Skeletal muscle satellite cell (primary cell): ENCODE data around the gene SPSB2.
"Not testable (repeated sequence)": the region's sequence is repeated elsewhere in the genome, so short reads cannot be mapped to it uniquely, and the experiment has no call there.

Experiments used
- H3K27me3 ChIP-seq: 2 replicates; pipeline ENCODE4 v1.7.0; 2013; ENCODE audit warnings: low read length; ENCODE audit not compliant: control insufficient read depth, insufficient read depth
- H3K36me3 ChIP-seq: 2 replicates; pipeline ENCODE4 v1.7.0; 2013; ENCODE audit warnings: mild to moderate bottlenecking, control low read depth, low read length; ENCODE audit not compliant: insufficient read depth
- H3K4me1 ChIP-seq: 2 replicates; pipeline ENCODE4 v1.7.0; 2013; ENCODE audit warnings: low read length; ENCODE audit not compliant: control insufficient read depth, insufficient read depth
- H3K4me2 ChIP-seq: 2 replicates; pipeline ENCODE4 v1.7.0; 2013; ENCODE audit warnings: mild to moderate bottlenecking, low read length
- H3K4me3 ChIP-seq: 2 replicates; pipeline ENCODE4 v1.7.0; 2013; ENCODE audit warnings: low read length
- H3K9ac ChIP-seq: 2 replicates; pipeline ENCODE4 v1.7.0; 2013; ENCODE audit warnings: mild to moderate bottlenecking, low read depth, low read length, moderate library complexity
- H3K9me3 ChIP-seq: replicated peaks from 2 replicates; pipeline ENCODE4 v1.7.0; 2013; ENCODE audit warnings: mild to moderate bottlenecking, control low read depth, low read length

The SPSB2 gene

GRCh38 chr12:6894321-6894720, 21.2 kb upstream of the SPSB2 start:
- H3K9me3 ChIP-seq: no peaks in the 10 kb centered on the region
- no peaks in the 10 kb centered on the region for H3K36me3 ChIP-seq
- no peaks in the 10 kb centered on the region for H3K27me3 ChIP-seq
- no peak overlapping the region for H3K4me3 ChIP-seq
- peaks cover 13% of the 10 kb centered on the region for H3K4me1 ChIP-seq
- H3K4me2 ChIP-seq: no peak overlapping the region
- H3K9ac ChIP-seq: no peak overlapping the region

GRCh38 chr12:6892683-6893082, 19.6 kb upstream of the SPSB2 start:
- H3K9me3 ChIP-seq, H3K36me3 ChIP-seq, H3K4me2 ChIP-seq, H3K27me3 ChIP-seq, H3K9ac ChIP-seq, H3K4me3 ChIP-seq: not testable (repeated sequence)
- peaks cover 13% of the 10 kb centered on the region for H3K4me1 ChIP-seq

DNA sequence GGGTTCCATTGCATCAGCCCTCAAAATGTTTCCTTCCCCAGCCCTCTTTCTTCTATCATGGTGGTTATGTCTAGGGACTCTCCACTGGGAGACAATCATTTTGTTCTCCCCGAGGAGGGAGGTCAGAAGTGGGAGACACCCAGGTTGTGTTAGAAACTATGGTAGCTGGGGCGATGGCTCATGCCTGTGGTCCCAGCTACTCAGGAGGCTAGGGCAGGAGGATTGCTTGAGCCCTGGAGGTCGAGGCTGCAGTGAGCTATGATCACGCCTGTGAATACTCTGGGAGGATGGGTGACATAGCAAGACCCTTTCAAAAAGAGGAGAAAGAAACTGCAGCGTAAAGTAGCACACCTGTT, 18.5 kb upstream of the SPSB2 start:
- Histone ChIP-seq H3K9me3 (no peaks in the 10 kb centered on the region), H3K27me3 (no peaks in the 10 kb centered on the region), H3K4me3 (peak overlapping the region; percentile 72), H3K36me3 (no peaks in the 10 kb centered on the region), H3K9ac (peak overlapping the region; percentile 95), H3K4me1 (peaks cover 13% of the 10 kb centered on the region), H3K4me2 (peak overlapping the region; percentile 98)

- Histone ChIP-seq H3K4me3 (peak overlapping the region; percentile 72), H3K4me2 (peak overlapping the region; percentile 98), H3K9ac (peak overlapping the region; percentile 95), H3K9me3 (no peaks in the 10 kb centered on the region), H3K36me3 (no peaks in the 10 kb centered on the region), H3K4me1 (peaks cover 13% of the 10 kb centered on the region), H3K27me3 (no peaks in the 10 kb centered on the region)
Observed at GRCh38 chr12:6890789-6891645, 17.9 kb upstream of the SPSB2 start.

DNA sequence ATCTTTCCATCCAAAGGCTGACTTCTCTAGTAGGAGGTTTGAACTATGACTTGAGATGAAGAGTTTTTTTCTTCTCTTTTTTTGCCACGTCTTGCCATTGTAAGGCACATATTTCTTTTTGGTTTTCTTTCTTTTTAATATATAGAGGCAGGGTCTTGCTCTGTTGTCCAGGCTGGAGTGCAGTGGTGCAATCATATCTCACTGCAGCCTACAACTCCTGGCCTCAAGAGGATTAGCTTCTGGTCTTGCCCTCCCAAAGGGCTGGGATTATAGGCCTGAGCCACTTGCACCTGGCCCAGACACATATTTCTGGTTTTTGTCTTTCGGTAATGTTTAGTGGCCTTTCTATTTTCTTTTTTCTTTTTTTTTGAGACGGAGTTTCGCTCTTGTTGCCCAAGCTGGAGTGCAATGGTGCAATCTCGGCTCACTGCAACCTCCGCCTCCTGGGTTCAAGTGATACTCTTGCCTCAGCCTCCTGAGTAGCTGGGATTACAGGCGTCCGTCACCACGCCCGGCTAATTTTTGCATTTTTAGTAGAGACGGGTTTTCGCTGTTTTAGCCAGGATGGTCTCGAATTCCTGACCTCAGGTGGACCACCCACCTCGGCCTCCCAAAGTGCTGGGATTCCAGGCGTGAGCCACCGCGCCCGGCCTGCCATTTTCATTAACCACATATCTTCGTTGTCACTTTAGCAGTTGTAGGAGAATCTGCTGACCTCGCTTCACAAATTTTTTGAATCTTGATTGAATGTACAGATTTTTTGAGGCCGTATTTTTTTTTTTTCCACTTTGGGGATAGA, 16.9 kb upstream of the SPSB2 start:
- peak overlapping the region; percentile 78 for H3K4me2 ChIP-seq
- H3K4me1 ChIP-seq: peaks cover 13% of the 10 kb centered on the region
- H3K4me3 ChIP-seq, H3K27me3 ChIP-seq, H3K9me3 ChIP-seq, H3K36me3 ChIP-seq: not testable (repeated sequence)
- peak overlapping the region; percentile 79 for H3K9ac ChIP-seq

DNA sequence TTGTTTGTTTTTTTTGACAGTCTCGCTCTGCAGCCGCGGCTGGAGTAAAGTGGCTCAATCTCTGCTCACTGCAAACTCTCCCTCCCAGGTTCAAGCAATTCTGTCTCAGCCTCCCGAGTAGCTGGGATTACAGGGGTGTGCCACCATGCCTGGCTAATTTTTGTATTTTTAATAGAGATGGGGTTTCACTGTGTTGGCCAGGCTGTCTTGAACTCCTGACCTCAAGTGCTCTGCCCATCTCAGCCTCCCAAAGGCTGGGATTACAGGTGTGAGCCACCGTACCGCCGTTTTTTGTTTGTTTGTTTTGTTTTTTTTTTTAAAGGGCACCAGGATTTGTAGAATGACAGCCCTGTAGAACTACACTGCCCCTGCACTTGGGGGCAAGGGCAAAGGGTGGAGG, 15.7 kb upstream of the SPSB2 start:
- H3K4me3 ChIP-seq, H3K4me2 ChIP-seq, H3K9me3 ChIP-seq, H3K9ac ChIP-seq, H3K27me3 ChIP-seq: not testable (repeated sequence)
- Histone ChIP-seq H3K36me3 (peaks cover 14% of the 10 kb centered on the region), H3K4me1 (peaks cover 13% of the 10 kb centered on the region)

DNA sequence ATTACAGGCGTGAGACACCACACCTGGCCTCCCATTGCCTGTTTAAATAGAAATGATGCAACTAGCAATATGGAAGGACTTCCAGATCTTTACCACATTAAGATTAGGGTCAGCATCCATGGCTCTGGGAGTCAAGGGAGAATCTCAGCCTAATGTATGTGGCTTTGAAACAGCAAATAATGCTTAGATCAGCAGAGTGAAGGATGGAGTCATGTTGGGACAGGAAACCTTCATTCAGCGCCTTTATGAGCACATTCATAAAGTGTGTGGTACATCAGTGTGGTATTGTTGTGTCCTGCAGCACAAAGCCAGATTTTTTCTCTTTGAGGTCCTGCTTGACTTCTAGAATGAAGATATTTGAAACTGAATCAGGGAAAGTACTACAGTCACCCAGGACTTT, 15.3 kb upstream of the SPSB2 start:
- Histone ChIP-seq H3K9ac (no peak overlapping the region), H3K36me3 (peaks cover 17% of the 10 kb centered on the region), H3K27me3 (no peaks in the 10 kb centered on the region), H3K4me3 (no peak overlapping the region), H3K4me1 (peaks cover 13% of the 10 kb centered on the region), H3K4me2 (no peak overlapping the region), H3K9me3 (no peaks in the 10 kb centered on the region)

DNA sequence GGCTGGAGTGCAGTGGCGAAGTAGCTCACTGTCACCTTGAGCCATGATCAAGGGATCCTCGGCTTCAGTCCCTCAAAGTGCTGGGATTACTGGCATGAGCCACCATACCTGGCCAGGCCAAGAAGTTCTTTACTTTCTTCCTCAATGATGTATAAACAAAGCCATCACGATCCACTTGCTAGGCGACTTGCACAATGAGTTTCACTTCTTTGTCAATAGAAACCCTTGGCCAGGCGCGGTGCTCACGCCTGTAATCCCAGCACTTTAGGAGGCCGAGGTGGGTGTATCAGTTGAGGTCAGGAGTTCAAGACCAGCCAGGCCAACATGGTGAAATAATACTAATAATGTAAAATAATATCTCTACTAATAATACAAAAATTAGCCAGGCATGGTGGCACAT, 14.4 kb upstream of the SPSB2 start:
- Histone ChIP-seq H3K36me3 (peaks cover 17% of the 10 kb centered on the region), H3K9ac (no peak overlapping the region), H3K4me3 (no peak overlapping the region), H3K4me2 (no peak overlapping the region), H3K4me1 (peaks cover 13% of the 10 kb centered on the region), H3K9me3 (no peaks in the 10 kb centered on the region), H3K27me3 (no peaks in the 10 kb centered on the region)

GRCh38 chr12:6886206-6886999, 13.3 kb upstream of the SPSB2 start:
- H3K4me3 ChIP-seq, H3K9ac ChIP-seq, H3K27me3 ChIP-seq, H3K4me2 ChIP-seq, H3K9me3 ChIP-seq, H3K4me1 ChIP-seq: not testable (repeated sequence)
- H3K36me3 ChIP-seq: peaks cover 17% of the 10 kb centered on the region

DNA sequence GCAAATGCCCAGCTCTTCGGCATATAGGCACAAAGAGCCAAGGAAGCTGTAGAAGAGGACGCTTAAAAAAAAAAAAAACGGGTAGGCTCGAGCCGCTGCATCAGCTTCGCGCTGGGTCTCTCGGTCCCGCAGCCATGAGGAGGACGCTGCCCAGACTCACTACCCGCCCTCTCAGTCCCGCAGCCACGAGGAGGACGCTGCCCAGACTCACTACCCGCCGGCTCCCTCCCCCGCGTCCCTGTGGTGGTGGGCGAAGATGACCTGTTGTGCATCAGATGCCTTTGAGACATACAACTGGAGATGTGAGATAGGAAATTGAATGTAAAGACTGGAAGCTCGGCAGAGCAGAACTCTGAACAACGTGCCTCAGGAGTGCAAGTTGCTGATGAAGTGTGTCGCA, 11.4 kb upstream of the SPSB2 start:
- H3K27me3 ChIP-seq: no peaks in the 10 kb centered on the region
- no peak overlapping the region for H3K4me3 ChIP-seq
- no peaks in the 10 kb centered on the region for H3K9me3 ChIP-seq
- H3K4me2 ChIP-seq: no peak overlapping the region
- H3K36me3 ChIP-seq: peaks cover 17% of the 10 kb centered on the region
- no peaks in the 10 kb centered on the region for H3K4me1 ChIP-seq
- H3K9ac ChIP-seq: no peak overlapping the region

GRCh38 chr12:6883683-6884082, 10.6 kb upstream of the SPSB2 start:
- no peak overlapping the region for H3K9ac ChIP-seq
- no peak overlapping the region for H3K4me3 ChIP-seq
- H3K9me3 ChIP-seq: no peaks in the 10 kb centered on the region
- H3K4me1 ChIP-seq: no peaks in the 10 kb centered on the region
- H3K27me3 ChIP-seq: no peaks in the 10 kb centered on the region
- H3K36me3 ChIP-seq: peaks cover 17% of the 10 kb centered on the region
- H3K4me2 ChIP-seq: no peak overlapping the region
